Measurements from ENCODE around the gene CHTOP. TPM values are rescaled to one million over a fixed set of nuclear protein-coding genes. Genes with fewer than 3 reads are reported as not detected.

The CHTOP gene
- total and polyA plus RNA-seq, 2 of the 8 experiments (the other 6 are each of a cell fraction or from before 2014, with no cell fraction given), result 84.6 to 104 TPM

DNA sequence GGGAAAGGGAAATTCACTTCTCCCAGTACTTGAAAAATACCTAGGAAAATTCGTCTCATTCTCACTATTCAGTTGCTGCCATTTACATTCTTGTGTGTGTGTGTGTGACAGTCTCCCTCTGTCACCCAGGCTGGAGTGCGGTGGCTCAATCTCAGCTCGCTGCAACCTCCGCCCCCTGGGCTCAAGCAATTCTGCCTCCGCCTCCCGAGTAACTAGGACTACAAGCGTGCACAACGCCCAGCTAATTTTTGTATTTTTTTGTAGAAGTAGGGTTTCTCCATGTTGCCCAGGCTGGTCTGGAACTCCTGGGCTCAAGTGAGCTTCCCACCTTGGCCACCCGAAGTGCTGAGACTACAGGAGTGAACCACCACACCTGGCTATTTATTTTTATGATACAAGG, 25.8 kb downstream of the CHTOP start (continued):
- TF ChIP-seq, protein P1, sequence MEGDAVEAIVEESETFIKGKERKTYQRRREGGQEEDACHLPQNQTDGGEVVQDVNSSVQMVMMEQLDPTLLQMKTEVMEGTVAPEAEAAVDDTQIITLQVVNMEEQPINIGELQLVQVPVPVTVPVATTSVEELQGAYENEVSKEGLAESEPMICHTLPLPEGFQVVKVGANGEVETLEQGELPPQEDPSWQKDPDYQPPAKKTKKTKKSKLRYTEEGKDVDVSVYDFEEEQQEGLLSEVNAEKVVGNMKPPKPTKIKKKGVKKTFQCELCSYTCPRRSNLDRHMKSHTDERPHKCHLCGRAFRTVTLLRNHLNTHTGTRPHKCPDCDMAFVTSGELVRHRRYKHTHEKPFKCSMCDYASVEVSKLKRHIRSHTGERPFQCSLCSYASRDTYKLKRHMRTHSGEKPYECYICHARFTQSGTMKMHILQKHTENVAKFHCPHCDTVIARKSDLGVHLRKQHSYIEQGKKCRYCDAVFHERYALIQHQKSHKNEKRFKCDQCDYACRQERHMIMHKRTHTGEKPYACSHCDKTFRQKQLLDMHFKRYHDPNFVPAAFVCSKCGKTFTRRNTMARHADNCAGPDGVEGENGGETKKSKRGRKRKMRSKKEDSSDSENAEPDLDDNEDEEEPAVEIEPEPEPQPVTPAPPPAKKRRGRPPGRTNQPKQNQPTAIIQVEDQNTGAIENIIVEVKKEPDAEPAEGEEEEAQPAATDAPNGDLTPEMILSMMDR (IDR thresholded peaks at IDR 0.05; ENCODE audit: control extremely low read depth in 1 of 3, insufficient read depth in 1 of 3, low read depth in 1 of 3, low read length in 3 of 3), result no peak
